Bronchial epithelial cell (primary cell): ENCODE measurements around the gene PIGC. TPM values are rescaled to one million over a fixed set of nuclear protein-coding genes. Genes with fewer than 3 reads are reported as not detected.

Experiments
- DNase-seq: peaks from one replicate; pipeline ENCODE4 v3.0.0-alpha.2; 2010; ENCODE audit warnings: low read depth
- FAIRE-seq: peaks from 2 replicates; lab custom pipeline; 2011; peaks lifted over from hg19 to GRCh38; lab: Jason Lieb, UNC
- H3K27me3 ChIP-seq: 2 replicates; pipeline ENCODE4 v1.5.1; 2011; ENCODE audit warnings: low read length; ENCODE audit not compliant: control insufficient read depth, insufficient read depth
- H3K36me3 ChIP-seq: 2 replicates; pipeline ENCODE4 v1.5.1; 2011; ENCODE audit warnings: low read length; ENCODE audit not compliant: control insufficient read depth, insufficient read depth
- H3K4me3 ChIP-seq: 2 replicates; pipeline ENCODE4 v1.5.1; 2011; ENCODE audit warnings: mild to moderate bottlenecking, low read depth, low read length, control low read depth
- total RNA-seq: library from RNA; depleted of rRNA; stranded (reverse); fragments of >200 nt; gene quantifications from 2 replicates; pipeline ENCODE4 v1.2.1, GENCODE V29; 2014
- TF ChIP-seq, protein P1 (sequence below): IDR thresholded peaks from 2 replicates; pipeline ENCODE4 v1.5.1; 2011; ENCODE audit warnings: mild to moderate bottlenecking, moderate library complexity, low read length, control low read depth, inconsistent platforms; ENCODE audit not compliant: insufficient read depth, severe bottlenecking

Gene PIGC
- total RNA-seq, 1 donor from 2014 or later = 16.8 TPM

DNA sequence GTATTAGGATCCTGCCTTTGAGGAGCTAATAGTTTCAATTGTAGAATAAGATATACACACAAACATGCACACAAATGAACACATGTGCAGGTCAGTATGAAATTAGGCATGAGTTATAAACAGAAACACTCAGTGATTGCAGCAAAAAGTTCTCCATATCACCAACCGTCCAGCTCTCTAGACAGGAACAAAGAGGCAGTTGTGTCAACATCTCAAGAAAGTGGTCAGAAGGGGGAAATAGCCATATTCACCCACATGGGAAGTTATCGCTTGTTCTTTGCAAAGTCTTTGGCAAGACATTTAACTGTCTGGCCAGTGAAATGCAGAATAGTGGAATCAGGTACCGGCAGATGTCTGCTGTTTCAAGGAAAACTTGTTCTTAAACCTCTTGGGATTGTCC lies 29.4 kb upstream of the PIGC start:
- no peaks in the 10 kb centered on the region for H3K27me3 ChIP-seq

DNA sequence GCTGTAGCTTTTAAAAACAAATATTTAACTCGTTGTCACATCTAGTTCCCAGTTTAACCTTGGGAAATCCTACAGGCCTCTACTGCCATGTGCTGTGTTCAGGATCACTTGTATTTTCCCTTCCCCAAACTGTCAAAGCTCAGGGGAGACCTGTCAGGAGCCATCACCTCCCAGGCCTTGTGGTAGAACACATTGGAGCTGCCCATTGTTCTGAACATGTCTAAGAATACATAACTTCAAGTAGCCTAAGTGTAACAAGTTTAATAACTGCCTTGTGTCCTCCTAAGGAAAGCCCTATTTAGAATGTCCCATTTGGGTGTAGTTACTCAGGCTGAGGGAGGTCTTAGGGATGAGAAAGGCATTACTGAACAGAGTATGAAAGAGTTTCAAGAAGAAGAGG lies 28.6 kb upstream of the PIGC start:
- Histone ChIP-seq H3K4me3 (no peak overlapping the region), H3K36me3 (no peaks in the 10 kb centered on the region), H3K27me3 (no peaks in the 10 kb centered on the region)
- no peak for FAIRE-seq
- TF ChIP-seq, protein P1, sequence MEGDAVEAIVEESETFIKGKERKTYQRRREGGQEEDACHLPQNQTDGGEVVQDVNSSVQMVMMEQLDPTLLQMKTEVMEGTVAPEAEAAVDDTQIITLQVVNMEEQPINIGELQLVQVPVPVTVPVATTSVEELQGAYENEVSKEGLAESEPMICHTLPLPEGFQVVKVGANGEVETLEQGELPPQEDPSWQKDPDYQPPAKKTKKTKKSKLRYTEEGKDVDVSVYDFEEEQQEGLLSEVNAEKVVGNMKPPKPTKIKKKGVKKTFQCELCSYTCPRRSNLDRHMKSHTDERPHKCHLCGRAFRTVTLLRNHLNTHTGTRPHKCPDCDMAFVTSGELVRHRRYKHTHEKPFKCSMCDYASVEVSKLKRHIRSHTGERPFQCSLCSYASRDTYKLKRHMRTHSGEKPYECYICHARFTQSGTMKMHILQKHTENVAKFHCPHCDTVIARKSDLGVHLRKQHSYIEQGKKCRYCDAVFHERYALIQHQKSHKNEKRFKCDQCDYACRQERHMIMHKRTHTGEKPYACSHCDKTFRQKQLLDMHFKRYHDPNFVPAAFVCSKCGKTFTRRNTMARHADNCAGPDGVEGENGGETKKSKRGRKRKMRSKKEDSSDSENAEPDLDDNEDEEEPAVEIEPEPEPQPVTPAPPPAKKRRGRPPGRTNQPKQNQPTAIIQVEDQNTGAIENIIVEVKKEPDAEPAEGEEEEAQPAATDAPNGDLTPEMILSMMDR = no peak
- no peak for DNase-seq

More for the DNA sequence above, 29.4 kb upstream of the PIGC start:
- TF ChIP-seq, protein P1 = no peak
- no peaks in the 10 kb centered on the region for H3K36me3 ChIP-seq
- no peak for DNase-seq
- no peak overlapping the region for H3K4me3 ChIP-seq
- peak; percentile 32 for FAIRE-seq

DNA sequence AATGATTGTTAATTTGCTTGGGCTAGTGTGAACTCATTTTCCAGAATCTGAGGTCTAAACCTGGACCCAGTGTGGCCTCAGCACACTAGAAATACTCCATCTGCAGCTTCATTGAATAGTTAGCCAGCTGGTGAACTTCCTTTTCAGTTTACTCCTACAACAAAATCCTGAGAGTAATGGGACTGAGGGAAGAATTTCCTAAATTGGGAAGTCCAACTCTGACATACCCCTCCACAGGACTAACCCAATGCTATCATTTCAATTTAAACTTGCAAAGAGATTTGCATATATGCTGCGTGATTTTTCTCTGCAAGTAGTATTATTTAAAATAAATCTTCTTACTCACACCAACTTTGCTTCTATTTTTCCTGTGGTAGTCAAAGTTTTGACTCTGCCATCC lies 27.8 kb upstream of the PIGC start:
- H3K27me3 ChIP-seq = no peaks in the 10 kb centered on the region
- DNase-seq (no peak), FAIRE-seq (no peak)
- H3K4me3 ChIP-seq = no peak overlapping the region
- H3K36me3 ChIP-seq = no peaks in the 10 kb centered on the region
- TF ChIP-seq, protein P1 = no peak

DNA sequence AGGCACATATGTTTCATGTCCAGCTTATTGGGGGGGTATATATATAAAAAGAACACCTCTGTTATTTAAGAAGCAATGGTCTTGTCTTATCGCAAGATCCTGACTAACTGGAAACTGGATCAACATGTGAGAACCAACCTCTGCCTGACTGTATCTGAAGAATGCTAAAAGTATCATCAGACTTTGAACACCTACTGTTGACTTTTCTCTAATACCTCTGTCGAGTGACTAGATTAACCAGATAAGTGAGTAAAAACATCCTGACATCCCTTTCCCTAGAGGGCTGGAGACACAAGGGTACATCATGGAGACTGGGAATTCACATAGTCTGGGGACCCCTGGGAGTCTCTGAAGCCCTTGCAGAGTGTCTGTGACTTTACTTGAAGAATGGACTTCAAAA lies 26.3 kb upstream of the PIGC start:
- TF ChIP-seq, protein P1 = no peak
- no peak for FAIRE-seq

DNA sequence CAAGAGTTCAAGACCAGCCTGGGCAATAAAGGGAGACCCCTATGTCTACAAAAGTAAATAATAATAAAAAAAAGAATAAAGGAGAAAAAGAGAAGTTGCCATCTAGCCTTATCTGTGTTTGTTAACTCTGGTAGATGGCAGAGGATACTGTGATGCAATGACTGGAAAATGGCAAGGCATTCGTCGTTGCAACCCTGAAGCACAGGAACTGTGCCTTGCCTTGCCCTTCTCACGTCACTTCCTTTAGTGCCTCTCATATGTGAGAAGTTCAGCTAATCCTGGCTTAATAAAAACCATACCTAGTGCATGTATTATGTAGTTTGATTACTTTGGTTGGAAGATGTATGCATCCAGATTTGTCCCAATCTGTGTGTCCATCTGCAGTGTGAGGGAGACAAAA lies 25.8 kb upstream of the PIGC start:
- no peaks in the 10 kb centered on the region for H3K36me3 ChIP-seq
- DNase-seq = no peak
- TF ChIP-seq, protein P1 = no peak
- no peaks in the 10 kb centered on the region for H3K27me3 ChIP-seq
- no peak overlapping the region for H3K4me3 ChIP-seq
- no peak for FAIRE-seq

More for the DNA sequence above, 26.3 kb upstream of the PIGC start:
- H3K36me3 ChIP-seq = no peaks in the 10 kb centered on the region
- no peak for DNase-seq
- H3K27me3 ChIP-seq = no peaks in the 10 kb centered on the region
- H3K4me3 ChIP-seq = no peak overlapping the region

DNA sequence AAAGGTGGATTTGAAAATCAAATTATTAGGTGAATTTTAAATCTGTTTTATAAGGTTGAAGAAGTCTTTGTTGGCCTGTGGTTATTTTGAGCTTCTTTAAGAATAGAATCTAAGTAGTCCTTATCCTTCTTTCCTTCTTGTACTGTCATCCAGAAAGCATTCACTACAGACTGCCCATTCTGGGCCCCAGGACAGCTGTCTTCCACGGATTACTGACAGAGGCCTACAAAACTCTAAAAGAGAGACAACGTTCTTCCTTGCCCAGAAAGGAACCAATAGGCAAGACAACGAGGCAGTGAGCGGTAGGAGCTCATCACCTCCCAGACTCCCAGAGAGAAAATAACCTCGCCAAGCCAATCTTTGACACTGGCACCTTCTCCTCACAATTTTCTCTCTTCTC lies 24.4 kb upstream of the PIGC start:
- DNase-seq (no peak), FAIRE-seq (no peak)
- TF ChIP-seq, protein P1 = no peak

More for the DNA sequence above, 24.4 kb upstream of the PIGC start:
- no peaks in the 10 kb centered on the region for H3K27me3 ChIP-seq
- H3K4me3 ChIP-seq = no peak overlapping the region
- no peaks in the 10 kb centered on the region for H3K36me3 ChIP-seq
